ENCODE results near the gene ADAM8.
"Not testable (repeated sequence)": the region's sequence is repeated elsewhere in the genome, so short reads cannot be mapped to it uniquely, and the experiment has no call there.

- not testable (repeated sequence) for TF ChIP-seq RFX5 (IDR thresholded peaks at IDR 0.05; ENCODE audit: low read length); CTCF (IDR thresholded peaks at IDR 0.05); RAD21 (IDR thresholded peaks at IDR 0.05; ENCODE audit: low read length); SMC3 (IDR thresholded peaks at IDR 0.05; ENCODE audit: low read depth, low read length); FOSL2 (IDR thresholded peaks at IDR 0.05; ENCODE audit: borderline replicate concordance, low read depth); SIN3A (IDR thresholded peaks at IDR 0.05; ENCODE audit: borderline replicate concordance, low read depth, low read length)
These were observed 54.9 kb downstream of the ADAM8 start for GRCh38 chr10:133221756-133222155.
